ENCODE data around the gene DNAH2. TPM values are rescaled to one million over a fixed set of nuclear protein-coding genes. Genes with fewer than 3 reads are reported as not detected.

DNAH2 gene
- polyA plus RNA-seq, 1 of the 3 experiments (the other 2 are of a cell fraction): 0.13 TPM

GRCh38 chr17:7848739-7849129 lies 131.2 kb downstream of the DNAH2 start:
- Histone ChIP-seq H3K27me3 (ENCODE audit: insufficient read depth) (no peaks in the 10 kb centered on the region), H3K4me3 (ENCODE audit: low read depth in 2 of 2, low read length in 1 of 2) (no peak overlapping the region), H3K36me3 (replicated peaks in 1 of 2; ENCODE audit: control insufficient read depth in 1 of 2, insufficient read depth in 2 of 2, low read length in 1 of 2) (peaks cover 37 to 69% of the 10 kb centered on the region in 2 experiments), H3K9ac (no peak overlapping the region), H3F3A (replicated peaks; ENCODE audit: insufficient read depth) (peaks cover 25% of the 10 kb centered on the region), H3K9me3 (no peaks in the 10 kb centered on the region), H3K79me2 (ENCODE audit: insufficient read depth) (peaks cover 25% of the 10 kb centered on the region), H2AFZ (ENCODE audit: low read depth) (no peak overlapping the region), H3K9me2 (no peaks in the 10 kb centered on the region), H3K27ac (ENCODE audit: low read depth in 2 of 2, low read length in 1 of 2) (no peak overlapping the region), H3K4me1 (ENCODE audit: control insufficient read depth in 1 of 2, insufficient read depth in 2 of 2, low read depth in 1 of 2, low read length in 1 of 2) (peaks cover 8 to 21% of the 10 kb centered on the region in 2 experiments; a peak in 2 of 4 replicates), H4K20me1 (ENCODE audit: insufficient read depth) (peaks cover 47% of the 10 kb centered on the region), H3K4me2 (no peak overlapping the region)
- DNase-seq: no peak
- TF ChIP-seq POLR2AphosphoS5 (IDR thresholded peaks at IDR 0.05; ENCODE audit: low read depth, low read length): no peak
- ChIA-PET CTCF (interaction anchor here (1.3 to 5.7 kb wide), 3 partner anchors 14 to 209 kb away, joined by 4 to 58 read pairs (median 44); partner anchors contain the start of gene KDM6B), POLR2A (no interaction called here)
- whole genome bisulfite sequencing (ENCODE audit: low lambda C conversion rate): 90% methylated on average over 15 of the region's 21 CpGs

- H3K4me3 ChIP-seq (ENCODE audit: low read depth in 2 of 2, low read length in 1 of 2): no peak overlapping the region
- H3K27ac ChIP-seq (ENCODE audit: low read depth in 2 of 2, low read length in 1 of 2): no peak overlapping the region; a peak in 1 of 4 replicates
- ChIA-PET POLR2A (interaction anchor here (2.4 kb wide), 1 partner anchor 11 kb away, joined by 7 read pairs; no protein-coding TSS in a partner anchor), CTCF (interaction anchor here (1.3 to 5.7 kb wide), 4 partner anchors 15 to 208 kb away, joined by 4 to 58 read pairs (median 33); partner anchors contain the start of gene KDM6B)
- H3K36me3 ChIP-seq (replicated peaks in 1 of 2; ENCODE audit: control insufficient read depth in 1 of 2, insufficient read depth in 2 of 2, low read length in 1 of 2): peaks cover 37 to 72% of the 10 kb centered on the region in 2 experiments
- peaks cover 8 to 21% of the 10 kb centered on the region in 2 experiments; a peak in 2 of 4 replicates for H3K4me1 ChIP-seq (ENCODE audit: control insufficient read depth in 1 of 2, insufficient read depth in 2 of 2, low read depth in 1 of 2, low read length in 1 of 2)
- H3K9me2 ChIP-seq: no peaks in the 10 kb centered on the region
- H3K4me2 ChIP-seq: no peak overlapping the region
- peaks cover 44% of the 10 kb centered on the region for H4K20me1 ChIP-seq (ENCODE audit: insufficient read depth)
- 96% methylated on average over 27 of the region's 35 CpGs for WGBS (ENCODE audit: low lambda C conversion rate)
- H2AFZ ChIP-seq (ENCODE audit: low read depth): no peak overlapping the region
- H3K9ac ChIP-seq: no peak overlapping the region
- peaks cover 23% of the 10 kb centered on the region for H3K79me2 ChIP-seq (ENCODE audit: insufficient read depth)
- no peak for DNase-seq
- H3K9me3 ChIP-seq: no peaks in the 10 kb centered on the region
- H3F3A ChIP-seq (replicated peaks; ENCODE audit: insufficient read depth): peaks cover 23% of the 10 kb centered on the region
- TF ChIP-seq USF2 (IDR thresholded peaks at IDR 0.05; ENCODE audit: borderline replicate concordance, low read depth, low read length) (no peak), TCF12 (IDR thresholded peaks at IDR 0.05) (no peak), RAD21 (IDR thresholded peaks at IDR 0.05; ENCODE audit: low read length) (no peak), MAX (IDR thresholded peaks at IDR 0.05; ENCODE audit: low read depth) (no peak), SIN3A (IDR thresholded peaks at IDR 0.05; ENCODE audit: borderline replicate concordance, low read depth, low read length) (no peak), MXI1 (IDR thresholded peaks at IDR 0.05; ENCODE audit: low read depth, low read length) (no peak), EZH2phosphoT487 (IDR thresholded peaks at IDR 0.05; ENCODE audit: borderline replicate concordance, low read depth) (no peak), TEAD4 (IDR thresholded peaks at IDR 0.05; ENCODE audit: borderline replicate concordance, insufficient read depth) (no peak)
- no peaks in the 10 kb centered on the region for H3K27me3 ChIP-seq (ENCODE audit: insufficient read depth)
These were observed 131.7 kb downstream of the DNAH2 start for GRCh38 chr17:7849130-7849750.

Data from SK-N-SH (cell line).